Neural cell (in vitro differentiated cells): ENCODE measurements around the gene RRAS2.

Source experiments
- CTCF ChIP-seq: fragments of 450-650 bp; IDR thresholded peaks from 2 replicates; pipeline ENCODE4 v1.5.1; 2014; ENCODE audit warnings: antibody characterized with exemption, mild to moderate bottlenecking, moderate library complexity; ENCODE audit not compliant: poor library complexity, severe bottlenecking
- EP300 ChIP-seq: fragments of 450-650 bp; conservative IDR thresholded peaks from 2 replicates; pipeline ENCODE4 v1.6.1; 2014; ENCODE audit warnings: antibody characterized with exemption, mild to moderate bottlenecking, moderate library complexity; ENCODE audit not compliant: poor library complexity, severe bottlenecking
- EZH2 ChIP-seq: fragments of 200-600, 300-800 bp; shearing (Covaris generic), sonication (generic); IDR thresholded peaks from 2 replicates; pipeline ENCODE4 v1.6.1; 2014; ENCODE audit warnings: antibody characterized with exemption, low read length, borderline replicate concordance, mild to moderate bottlenecking; ENCODE audit not compliant: insufficient read depth, poor library complexity, severe bottlenecking
- MXI1 ChIP-seq: fragments of 450-650 bp; conservative IDR thresholded peaks from 2 replicates; pipeline ENCODE4 v1.6.1; 2014; ENCODE audit warnings: antibody characterized with exemption, mild to moderate bottlenecking; ENCODE audit not compliant: poor library complexity, severe bottlenecking
- SMC3 ChIP-seq: fragments of 450-650 bp; conservative IDR thresholded peaks from 2 replicates; pipeline ENCODE4 v1.6.1; 2014; ENCODE audit warnings: antibody characterized with exemption, mild to moderate bottlenecking, moderate library complexity; ENCODE audit not compliant: poor library complexity

GRCh38 chr11:14360976-14361375 is 2.0 kb upstream of the RRAS2 start:
- TF ChIP-seq CTCF (no peak), MXI1 (no peak), EP300 (no peak), EZH2 (no peak), SMC3 (no peak)
